ENCODE measurements around the gene PPARD. TPM values are rescaled to one million over a fixed set of nuclear protein-coding genes. Genes with fewer than 3 reads are reported as not detected.

Gene PPARD
- total RNA-seq, 2 experiments from 2014 or later = 6.1 to 11.9 TPM

DNA sequence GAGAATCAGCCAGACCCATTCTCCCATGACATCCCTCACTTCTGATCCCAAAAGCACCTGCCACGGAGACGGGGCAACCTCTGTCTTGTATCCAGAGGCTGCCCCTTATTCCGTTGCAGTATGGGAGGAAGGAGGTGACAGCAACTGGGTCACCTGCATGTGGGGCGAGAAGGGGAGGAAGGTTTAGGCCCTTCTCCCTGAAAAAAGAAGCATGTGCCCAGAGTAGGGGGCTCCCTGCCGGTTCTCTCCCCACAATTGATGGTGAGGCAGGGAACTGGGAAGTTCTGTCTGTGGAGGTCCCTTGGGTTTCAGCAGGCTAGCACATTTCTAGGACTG lies 60.5 kb downstream of the PPARD start:
- H3K4me2 ChIP-seq (ENCODE audit: low read length) = no peak overlapping the region
- ChIA-PET POLR2A (no interaction called here), CTCF (ENCODE audit: unreplicated experiment) (no interaction called here)
- no peaks in the 10 kb centered on the region for H3K9me3 ChIP-seq (ENCODE audit: low read length)
- no TSS peak for BruUV-seq (replicated peaks)
- TF ChIP-seq, protein P1, sequence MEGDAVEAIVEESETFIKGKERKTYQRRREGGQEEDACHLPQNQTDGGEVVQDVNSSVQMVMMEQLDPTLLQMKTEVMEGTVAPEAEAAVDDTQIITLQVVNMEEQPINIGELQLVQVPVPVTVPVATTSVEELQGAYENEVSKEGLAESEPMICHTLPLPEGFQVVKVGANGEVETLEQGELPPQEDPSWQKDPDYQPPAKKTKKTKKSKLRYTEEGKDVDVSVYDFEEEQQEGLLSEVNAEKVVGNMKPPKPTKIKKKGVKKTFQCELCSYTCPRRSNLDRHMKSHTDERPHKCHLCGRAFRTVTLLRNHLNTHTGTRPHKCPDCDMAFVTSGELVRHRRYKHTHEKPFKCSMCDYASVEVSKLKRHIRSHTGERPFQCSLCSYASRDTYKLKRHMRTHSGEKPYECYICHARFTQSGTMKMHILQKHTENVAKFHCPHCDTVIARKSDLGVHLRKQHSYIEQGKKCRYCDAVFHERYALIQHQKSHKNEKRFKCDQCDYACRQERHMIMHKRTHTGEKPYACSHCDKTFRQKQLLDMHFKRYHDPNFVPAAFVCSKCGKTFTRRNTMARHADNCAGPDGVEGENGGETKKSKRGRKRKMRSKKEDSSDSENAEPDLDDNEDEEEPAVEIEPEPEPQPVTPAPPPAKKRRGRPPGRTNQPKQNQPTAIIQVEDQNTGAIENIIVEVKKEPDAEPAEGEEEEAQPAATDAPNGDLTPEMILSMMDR (conservative IDR thresholded peaks at IDR 0.05; ENCODE audit: low read length) = no peak
- no peak for TF ChIP-seq EZH2phosphoT487 (IDR thresholded peaks at IDR 0.05; ENCODE audit: borderline replicate concordance, low read depth, low read length)
- no peaks in the 10 kb centered on the region for H3K9me2 ChIP-seq (ENCODE audit: insufficient read depth, low read length)
- no peaks in the 10 kb centered on the region for H3K79me2 ChIP-seq (ENCODE audit: insufficient read depth, low read depth, low read length)
- no peaks in the 10 kb centered on the region for H3K36me3 ChIP-seq (ENCODE audit: insufficient read depth, low read length)
- H4K20me1 ChIP-seq (ENCODE audit: insufficient read depth, low read length) = no peaks in the 10 kb centered on the region
- intact Hi-C loops (cut with micrococcal nuclease; ENCODE audit: unreplicated experiment) = no loop called here
- H3K4me1 ChIP-seq (ENCODE audit: insufficient read depth, low read length, poor library complexity, severe bottlenecking) = no peaks in the 10 kb centered on the region
- DNase-seq (ENCODE audit: low spot score) = no peak
- no peak overlapping the region for H2AFZ ChIP-seq (ENCODE audit: low read length)
- H3K4me3 ChIP-seq (ENCODE audit: low read depth, low read length, poor library complexity, severe bottlenecking) = no peak overlapping the region
- H3K27ac ChIP-seq (ENCODE audit: low read depth, low read length, poor library complexity, severe bottlenecking) = no peak overlapping the region

DNA sequence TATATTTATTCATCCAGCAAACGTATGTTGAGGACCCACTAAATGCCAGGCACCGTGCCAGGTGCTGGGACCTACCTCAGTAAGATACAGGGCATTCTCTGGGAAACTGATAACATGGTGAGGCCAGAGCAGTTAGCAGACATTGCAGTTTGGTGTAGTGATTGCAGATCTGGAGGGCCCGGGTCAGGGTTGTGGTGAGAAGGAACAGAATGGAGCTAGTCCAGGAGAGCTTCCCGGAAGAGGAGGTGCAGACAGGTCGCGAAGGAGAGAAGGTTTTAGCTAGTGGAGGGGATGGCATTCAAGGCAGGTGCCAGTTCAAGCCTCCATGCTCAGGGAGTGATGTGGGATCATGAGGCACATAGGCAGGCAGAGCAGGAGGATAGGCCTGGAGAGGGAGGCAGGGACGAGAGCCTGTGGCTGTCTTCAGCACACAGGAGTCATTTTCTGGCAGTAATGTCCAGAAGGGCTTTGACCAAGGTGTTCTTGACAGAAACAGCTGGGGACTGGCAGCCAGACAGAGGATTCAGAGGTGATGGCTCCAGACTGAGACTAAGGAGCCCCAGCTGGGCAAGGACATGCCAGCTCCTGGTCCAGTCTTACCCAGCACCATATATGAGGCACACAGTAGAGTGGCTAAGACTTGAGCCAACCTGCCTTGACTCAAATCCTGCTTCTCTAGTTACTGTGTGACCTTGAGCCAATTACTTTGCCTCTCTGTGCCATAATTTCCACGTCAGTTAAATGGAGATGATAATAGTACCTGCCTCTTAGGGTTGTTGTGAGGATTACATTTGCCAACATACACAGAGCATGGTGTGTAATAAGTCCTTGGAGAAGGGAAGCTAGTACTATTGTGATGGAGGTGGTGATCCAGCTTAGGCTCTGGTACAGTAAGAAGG lies 61.4 kb downstream of the PPARD start:
- no TSS peak for BruUV-seq (replicated peaks)
- intact Hi-C loops (cut with micrococcal nuclease; ENCODE audit: unreplicated experiment) = no loop called here
- no peaks in the 10 kb centered on the region for H3K79me2 ChIP-seq (ENCODE audit: insufficient read depth, low read depth, low read length)
- TF ChIP-seq EZH2phosphoT487 (IDR thresholded peaks at IDR 0.05; ENCODE audit: borderline replicate concordance, low read depth, low read length) = no peak
- TF ChIP-seq, protein P1 (conservative IDR thresholded peaks at IDR 0.05; ENCODE audit: low read length) = no peak
- DNase-seq (ENCODE audit: low spot score) = no peak
- ChIA-PET CTCF (ENCODE audit: unreplicated experiment) (no interaction called here), POLR2A (interaction anchor here (0.7 kb wide), 1 partner anchor 121 kb away, joined by 5 read pairs; no protein-coding TSS in a partner anchor)
- H3K27ac ChIP-seq (ENCODE audit: low read depth, low read length, poor library complexity, severe bottlenecking) = no peak overlapping the region
- H2AFZ ChIP-seq (ENCODE audit: low read length) = no peak overlapping the region
- H3K36me3 ChIP-seq (ENCODE audit: insufficient read depth, low read length) = no peaks in the 10 kb centered on the region
- no peaks in the 10 kb centered on the region for H4K20me1 ChIP-seq (ENCODE audit: insufficient read depth, low read length)
- no peaks in the 10 kb centered on the region for H3K9me2 ChIP-seq (ENCODE audit: insufficient read depth, low read length)
- no peak overlapping the region for H3K4me3 ChIP-seq (ENCODE audit: low read depth, low read length, poor library complexity, severe bottlenecking)
- no peaks in the 10 kb centered on the region for H3K4me1 ChIP-seq (ENCODE audit: insufficient read depth, low read length, poor library complexity, severe bottlenecking)
- H3K9me3 ChIP-seq (ENCODE audit: low read length) = no peaks in the 10 kb centered on the region
- no peak overlapping the region for H3K4me2 ChIP-seq (ENCODE audit: low read length)

All from OCI-LY7 (cell line).